HAP-1 (cell line): ENCODE measurements around the gene MNX1.

Experiments
- DNase-seq, 2 experiments: peaks; one replicate each; pipeline ENCODE4 v3.0.0-alpha.2; 2016 to 2020; ENCODE audit warnings: low spot score in 2 of 2
- H3K27me3 ChIP-seq: fragments of 250-450 bp; sonication (Bioruptor Pico); 2 replicates; pipeline ENCODE4 v1.5.1; 2020; ENCODE audit warnings: low read depth, mild to moderate bottlenecking, moderate library complexity
- H3K36me3 ChIP-seq: fragments of 250-450 bp; sonication (Bioruptor Pico); replicated peaks from 2 replicates; pipeline ENCODE4 v1.5.1; 2020; ENCODE audit warnings: mild to moderate bottlenecking
- H3K4me1 ChIP-seq: fragments of 250-450 bp; sonication (Bioruptor Pico); 2 replicates; pipeline ENCODE4 v1.5.1; 2020; ENCODE audit warnings: mild to moderate bottlenecking
- H3K4me3 ChIP-seq: fragments of 250-450 bp; sonication (Bioruptor Pico); 2 replicates; pipeline ENCODE4 v1.5.1; 2020; ENCODE audit warnings: mild to moderate bottlenecking, moderate library complexity
- H3K9me3 ChIP-seq: fragments of 250-450 bp; sonication (Bioruptor Pico); 2 replicates; pipeline ENCODE4 v1.5.1; 2020; ENCODE audit warnings: mild to moderate bottlenecking, moderate library complexity
- in situ Hi-C: fragments of 300-500 bp; cut with MboI; formaldehyde crosslinking; loops from 3 replicates; pipeline ENCODE4 v1.14.3; 2020; ENCODE audit warnings: low sequenced_read_pairs, inconsistent platforms, mixed read lengths

MNX1 gene

GRCh38 chr7:156994417-156994816, 16.0 kb downstream of the MNX1 start:
- H3K9me3 ChIP-seq, result no peaks in the 10 kb centered on the region
- no peaks in the 10 kb centered on the region for H3K27me3 ChIP-seq
- no peak for DNase-seq
- no peak overlapping the region for H3K4me3 ChIP-seq
- H3K36me3 ChIP-seq, result no peaks in the 10 kb centered on the region
- in situ Hi-C loops, result no loop called here
- H3K4me1 ChIP-seq, result no peaks in the 10 kb centered on the region

- in situ Hi-C loops, result no loop called here
- H3K4me1 ChIP-seq, result no peaks in the 10 kb centered on the region
- H3K27me3 ChIP-seq, result no peaks in the 10 kb centered on the region
Measured at GRCh38 chr7:156993925-156994235, 16.6 kb downstream of the MNX1 start.

GRCh38 chr7:156993021-156993924, 17.2 kb downstream of the MNX1 start:
- H3K27me3 ChIP-seq, result no peaks in the 10 kb centered on the region
- no peaks in the 10 kb centered on the region for H3K9me3 ChIP-seq
- H3K4me3 ChIP-seq, result no peak overlapping the region
- no peak for DNase-seq
- H3K36me3 ChIP-seq, result no peaks in the 10 kb centered on the region
- H3K4me1 ChIP-seq, result no peaks in the 10 kb centered on the region
- in situ Hi-C loops, result no loop called here

More at GRCh38 chr7:156993925-156994235, 16.6 kb downstream of the MNX1 start:
- no peak for DNase-seq
- H3K9me3 ChIP-seq, result no peaks in the 10 kb centered on the region
- no peaks in the 10 kb centered on the region for H3K36me3 ChIP-seq
- no peak overlapping the region for H3K4me3 ChIP-seq

GRCh38 chr7:156989766-156990535, 20.5 kb downstream of the MNX1 start:
- Histone ChIP-seq H3K36me3 (no peaks in the 10 kb centered on the region), H3K27me3 (no peaks in the 10 kb centered on the region), H3K9me3 (no peaks in the 10 kb centered on the region), H3K4me3 (no peak overlapping the region), H3K4me1 (no peaks in the 10 kb centered on the region)
- no peak for DNase-seq
- in situ Hi-C loops, result no loop called here

GRCh38 chr7:156988343-156989185, 21.9 kb downstream of the MNX1 start:
- DNase-seq, result no peak

GRCh38 chr7:156986378-156986777, 24.1 kb downstream of the MNX1 start:
- no peaks in the 10 kb centered on the region for H3K4me1 ChIP-seq
- H3K4me3 ChIP-seq, result no peak overlapping the region
- no peaks in the 10 kb centered on the region for H3K9me3 ChIP-seq
- in situ Hi-C loops, result no loop called here
- DNase-seq, result no peak
- no peaks in the 10 kb centered on the region for H3K36me3 ChIP-seq
- H3K27me3 ChIP-seq, result no peaks in the 10 kb centered on the region

More at GRCh38 chr7:156988343-156989185, 21.9 kb downstream of the MNX1 start:
- H3K27me3 ChIP-seq, result no peaks in the 10 kb centered on the region
- no peak overlapping the region for H3K4me3 ChIP-seq
- in situ Hi-C loops, result no loop called here
- H3K4me1 ChIP-seq, result no peaks in the 10 kb centered on the region
- no peaks in the 10 kb centered on the region for H3K9me3 ChIP-seq
- no peaks in the 10 kb centered on the region for H3K36me3 ChIP-seq

- H3K9me3 ChIP-seq, result no peaks in the 10 kb centered on the region
- H3K27me3 ChIP-seq, result no peaks in the 10 kb centered on the region
- H3K4me1 ChIP-seq, result no peaks in the 10 kb centered on the region
- in situ Hi-C loops, result no loop called here
- no peaks in the 10 kb centered on the region for H3K36me3 ChIP-seq
- H3K4me3 ChIP-seq, result no peak overlapping the region
- no peak for DNase-seq
Measured at GRCh38 chr7:156985101-156985992, 25.1 kb downstream of the MNX1 start.

- H3K27me3 ChIP-seq, result no peaks in the 10 kb centered on the region
- H3K4me1 ChIP-seq, result no peaks in the 10 kb centered on the region
- no peaks in the 10 kb centered on the region; the same call in 1 of the 2 replicates for H3K9me3 ChIP-seq
- DNase-seq, result no peak
- no peak overlapping the region for H3K4me3 ChIP-seq
- no peaks in the 10 kb centered on the region for H3K36me3 ChIP-seq
- in situ Hi-C loops, result no loop called here
Measured at GRCh38 chr7:156984174-156984891, 26.1 kb downstream of the MNX1 start.

GRCh38 chr7:156979711-156980110, 30.8 kb downstream of the MNX1 start:
- H3K9me3 ChIP-seq, result peaks cover 3% of the 10 kb centered on the region; the same call in 1 of the 2 replicates
- H3K4me3 ChIP-seq, result no peak overlapping the region
- no peaks in the 10 kb centered on the region for H3K27me3 ChIP-seq
- H3K4me1 ChIP-seq, result no peaks in the 10 kb centered on the region
- in situ Hi-C loops, result no loop called here
- no peaks in the 10 kb centered on the region for H3K36me3 ChIP-seq
- DNase-seq, result no peak

- DNase-seq, result no peak
- in situ Hi-C loops, result no loop called here
- H3K27me3 ChIP-seq, result no peaks in the 10 kb centered on the region
- no peak overlapping the region for H3K4me3 ChIP-seq
- no peaks in the 10 kb centered on the region for H3K36me3 ChIP-seq
- no peaks in the 10 kb centered on the region for H3K4me1 ChIP-seq
- peaks cover 3% of the 10 kb centered on the region; the same call in 1 of the 2 replicates for H3K9me3 ChIP-seq
Measured at GRCh38 chr7:156979007-156979606, 31.4 kb downstream of the MNX1 start.

- no peak overlapping the region for H3K4me3 ChIP-seq
- H3K4me1 ChIP-seq, result no peaks in the 10 kb centered on the region
- in situ Hi-C loops, result no loop called here
- no peak for DNase-seq
- H3K36me3 ChIP-seq, result peaks cover 16% of the 10 kb centered on the region
- no peaks in the 10 kb centered on the region for H3K27me3 ChIP-seq
- peaks cover 3% of the 10 kb centered on the region; the same call in 1 of the 2 replicates for H3K9me3 ChIP-seq
Measured at GRCh38 chr7:156975620-156976019, 34.8 kb downstream of the MNX1 start.

- H3K36me3 ChIP-seq, result peaks cover 60% of the 10 kb centered on the region
- no peaks in the 10 kb centered on the region for H3K27me3 ChIP-seq
- in situ Hi-C loops, result no loop called here
- H3K9me3 ChIP-seq, result no peaks in the 10 kb centered on the region
- no peak overlapping the region for H3K4me3 ChIP-seq
- DNase-seq, result no peak
- H3K4me1 ChIP-seq, result no peaks in the 10 kb centered on the region
Measured at GRCh38 chr7:156969972-156970420, 40.5 kb downstream of the MNX1 start.
